Fibroblast of lung (primary cell): ENCODE measurements around the gene SEC24D. TPM values are rescaled to one million over a fixed set of nuclear protein-coding genes. Genes with fewer than 3 reads are reported as not detected.
A peak's percentile ranks its signal among the peaks of the same experiment; 100 is the strongest.

Experiments
- DNase-seq, 2 donors: peaks; one replicate each; pipeline versions ENCODE4 v3.0.0 to v3.0.0-alpha.2; 2010; ENCODE audit warnings: low read depth in 2 of 2
- H2AFZ ChIP-seq: 2 replicates; pipeline ENCODE4 v1.5.1; 2012; ENCODE audit warnings: low read length, control low read depth, inconsistent platforms
- H3K27ac ChIP-seq: 2 replicates; pipeline ENCODE4 v1.5.1; 2011; ENCODE audit warnings: low read length, control low read depth; ENCODE audit not compliant: insufficient read depth
- H3K27me3 ChIP-seq: 2 replicates; pipeline ENCODE4 v1.5.1; 2011; ENCODE audit warnings: mild to moderate bottlenecking, low read length; ENCODE audit not compliant: control insufficient read depth, insufficient read depth
- H3K36me3 ChIP-seq: 2 replicates; pipeline ENCODE4 v1.5.1; 2011; ENCODE audit warnings: low read length; ENCODE audit not compliant: control insufficient read depth, insufficient read depth
- H3K4me1 ChIP-seq: 2 replicates; pipeline ENCODE4 v1.5.1; 2011; ENCODE audit warnings: low read length; ENCODE audit not compliant: control insufficient read depth, insufficient read depth; ENCODE audit errors: extremely low read depth
- H3K4me2 ChIP-seq: 2 replicates; pipeline ENCODE4 v1.5.1; 2011; ENCODE audit warnings: low read length, control low read depth; ENCODE audit not compliant: insufficient read depth; ENCODE audit errors: extremely low read depth
- H3K4me3 ChIP-seq, 4 experiments: fragments of 200-600 bp in 1 of 4; sonication (generic) in 1 of 4; replicated peaks in 1 of 4; 2 replicates each; pipeline ENCODE4 v1.5.1; 2011 to 2016; ENCODE audit warnings: low read length in 4 of 4, low read depth in 3 of 4, mild to moderate bottlenecking in 3 of 4, control low read depth in 2 of 4, inconsistent platforms in 1 of 4, mixed read lengths in 1 of 4; ENCODE audit not compliant: insufficient read depth in 1 of 4; ENCODE audit errors: control extremely low read depth in 1 of 4
- H3K79me2 ChIP-seq: 2 replicates; pipeline ENCODE4 v1.5.1; 2012; ENCODE audit warnings: mild to moderate bottlenecking, low read length, inconsistent platforms; ENCODE audit not compliant: control insufficient read depth, insufficient read depth
- H3K9ac ChIP-seq: 2 replicates; pipeline ENCODE4 v1.5.1; 2011; ENCODE audit warnings: mild to moderate bottlenecking, low read length, control low read depth; ENCODE audit not compliant: insufficient read depth
- H3K9me3 ChIP-seq: 2 replicates; pipeline ENCODE4 v1.5.1; 2012; ENCODE audit warnings: low read depth, low read length; ENCODE audit not compliant: control insufficient read depth, insufficient read depth
- H4K20me1 ChIP-seq: 2 replicates; pipeline ENCODE4 v1.5.1; 2011; ENCODE audit warnings: low read length; ENCODE audit not compliant: control insufficient read depth, insufficient read depth; ENCODE audit errors: extremely low read depth
- EZH2 ChIP-seq: IDR thresholded peaks from 2 replicates; pipeline ENCODE4 v1.5.1; 2012; ENCODE audit warnings: low read length, control low read depth, mild to moderate bottlenecking; ENCODE audit errors: missing control alignments
- polyA plus RNA-seq, 2 donors: library from polyadenylated mRNA; depleted of rRNA in 1 of 2; stranded (reverse) in 1 of 2; unstranded in 1 of 2; fragments of >200 nt; gene quantifications; 2 replicates each; pipeline ENCODE4 v1.2.1, GENCODE V29; 2011 to 2012; ENCODE audit warnings: missing spikeins in 1 of 2
- total RNA-seq: library from RNA; depleted of rRNA; stranded (reverse); fragments of >200 nt; gene quantifications from 2 replicates; pipeline ENCODE4 v1.2.1, GENCODE V29; 2014
- TF ChIP-seq, protein P1 (sequence below), 2 donors: IDR thresholded peaks in 1 of 2; conservative IDR thresholded peaks in 1 of 2; 1 replicate in 1 of 2; 2 replicates in 1 of 2; pipeline ENCODE4 v1.5.1; 2011 to 2012; ENCODE audit warnings: low read length in 2 of 2, control low read depth in 1 of 2, inconsistent platforms in 1 of 2, low read depth in 1 of 2, mild to moderate bottlenecking in 1 of 2

The SEC24D gene
- total and polyA plus RNA-seq, 2 donors (not counting 1 experiment from before 2014, with no cell fraction given), result 64.6 to 105 TPM

DNA sequence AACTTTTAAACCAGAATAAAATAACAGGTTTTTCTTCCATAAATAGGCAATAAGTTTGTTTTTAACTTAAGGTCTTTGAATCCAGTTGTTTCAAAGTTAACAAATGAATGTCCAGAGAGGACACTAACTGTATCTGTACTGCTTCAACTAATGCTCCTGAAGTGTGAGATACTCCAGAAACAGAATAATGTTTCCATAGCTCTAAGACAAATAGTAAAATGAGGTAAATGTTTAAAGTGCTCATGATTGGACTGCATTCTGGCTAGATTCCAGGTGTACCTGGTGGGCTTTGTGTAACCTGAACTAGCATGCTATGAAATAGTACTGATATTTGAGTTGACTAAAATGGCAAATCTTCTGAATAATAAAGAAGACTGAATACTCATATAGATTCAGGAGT is 99.0 kb downstream of the SEC24D start:
- Histone ChIP-seq H3K36me3 (peaks cover 16% of the 10 kb centered on the region), H3K9me3 (no peaks in the 10 kb centered on the region), H3K9ac (no peak overlapping the region), H3K27ac (no peak overlapping the region), H4K20me1 (no peaks in the 10 kb centered on the region), H3K4me2 (no peak overlapping the region), H2AFZ (no peak overlapping the region), H3K79me2 (peaks cover 2% of the 10 kb centered on the region), H3K4me3 (no peak overlapping the region), H3K27me3 (no peaks in the 10 kb centered on the region), H3K4me1 (peaks cover 14% of the 10 kb centered on the region)
- no peak for DNase-seq
- no peak for TF ChIP-seq EZH2
- TF ChIP-seq, protein P1, sequence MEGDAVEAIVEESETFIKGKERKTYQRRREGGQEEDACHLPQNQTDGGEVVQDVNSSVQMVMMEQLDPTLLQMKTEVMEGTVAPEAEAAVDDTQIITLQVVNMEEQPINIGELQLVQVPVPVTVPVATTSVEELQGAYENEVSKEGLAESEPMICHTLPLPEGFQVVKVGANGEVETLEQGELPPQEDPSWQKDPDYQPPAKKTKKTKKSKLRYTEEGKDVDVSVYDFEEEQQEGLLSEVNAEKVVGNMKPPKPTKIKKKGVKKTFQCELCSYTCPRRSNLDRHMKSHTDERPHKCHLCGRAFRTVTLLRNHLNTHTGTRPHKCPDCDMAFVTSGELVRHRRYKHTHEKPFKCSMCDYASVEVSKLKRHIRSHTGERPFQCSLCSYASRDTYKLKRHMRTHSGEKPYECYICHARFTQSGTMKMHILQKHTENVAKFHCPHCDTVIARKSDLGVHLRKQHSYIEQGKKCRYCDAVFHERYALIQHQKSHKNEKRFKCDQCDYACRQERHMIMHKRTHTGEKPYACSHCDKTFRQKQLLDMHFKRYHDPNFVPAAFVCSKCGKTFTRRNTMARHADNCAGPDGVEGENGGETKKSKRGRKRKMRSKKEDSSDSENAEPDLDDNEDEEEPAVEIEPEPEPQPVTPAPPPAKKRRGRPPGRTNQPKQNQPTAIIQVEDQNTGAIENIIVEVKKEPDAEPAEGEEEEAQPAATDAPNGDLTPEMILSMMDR (conservative IDR thresholded peaks at IDR 0.05 in 1 of 2, IDR thresholded peaks at IDR 0.05 in 1 of 2; ENCODE audit: low read depth in 1 of 2, low read length in 2 of 2), result no peak

DNA sequence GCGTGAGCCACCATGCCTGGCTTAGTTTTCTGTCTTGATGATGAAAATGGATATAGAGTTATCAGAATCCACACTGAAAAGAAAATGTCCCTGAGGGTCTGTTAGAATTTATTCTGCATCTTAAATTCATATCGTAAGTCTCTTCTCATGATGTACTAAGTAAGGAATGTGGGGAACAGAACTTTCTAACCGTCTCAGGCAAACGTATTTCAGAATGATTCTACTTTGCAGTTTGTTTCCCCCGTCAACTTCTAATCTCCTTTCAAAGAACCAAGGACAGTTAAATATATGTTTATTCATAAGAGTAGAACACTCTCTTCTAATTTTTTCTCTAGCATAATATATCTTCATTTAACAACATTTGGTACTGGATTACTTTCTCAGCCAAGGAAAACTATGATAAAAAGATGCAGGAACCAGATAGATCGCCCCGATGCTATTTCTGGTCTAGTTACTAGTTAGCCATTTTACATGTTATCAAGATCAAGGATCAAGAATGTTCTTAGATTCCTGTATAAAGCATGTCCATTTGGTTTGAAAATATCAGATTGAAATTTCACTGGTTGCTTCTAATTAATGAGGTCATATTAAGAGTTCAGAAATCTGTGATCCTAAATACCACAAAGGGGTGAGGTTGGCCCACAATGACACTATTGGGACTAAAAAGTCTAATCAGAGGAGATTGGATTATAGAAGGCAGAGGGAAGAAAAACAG is 101.3 kb downstream of the SEC24D start:
- H3K4me3 ChIP-seq, result no peak overlapping the region
- H3K27ac ChIP-seq, result no peak overlapping the region
- H3K9ac ChIP-seq, result no peak overlapping the region
- peaks cover 2% of the 10 kb centered on the region for H3K79me2 ChIP-seq
- H3K4me1 ChIP-seq, result peaks cover 9% of the 10 kb centered on the region
- no peak overlapping the region for H2AFZ ChIP-seq
- H3K9me3 ChIP-seq, result no peaks in the 10 kb centered on the region
- DNase-seq, result peak in 1 of 2 donors; percentile 34
- no peak overlapping the region for H3K4me2 ChIP-seq
- no peaks in the 10 kb centered on the region for H4K20me1 ChIP-seq
- no peaks in the 10 kb centered on the region for H3K27me3 ChIP-seq
- TF ChIP-seq, protein P1 (conservative IDR thresholded peaks at IDR 0.05 in 1 of 2, IDR thresholded peaks at IDR 0.05 in 1 of 2; ENCODE audit: low read depth in 1 of 2, low read length in 2 of 2), result no peak
- TF ChIP-seq EZH2, result no peak
- H3K36me3 ChIP-seq, result peaks cover 19% of the 10 kb centered on the region

DNA sequence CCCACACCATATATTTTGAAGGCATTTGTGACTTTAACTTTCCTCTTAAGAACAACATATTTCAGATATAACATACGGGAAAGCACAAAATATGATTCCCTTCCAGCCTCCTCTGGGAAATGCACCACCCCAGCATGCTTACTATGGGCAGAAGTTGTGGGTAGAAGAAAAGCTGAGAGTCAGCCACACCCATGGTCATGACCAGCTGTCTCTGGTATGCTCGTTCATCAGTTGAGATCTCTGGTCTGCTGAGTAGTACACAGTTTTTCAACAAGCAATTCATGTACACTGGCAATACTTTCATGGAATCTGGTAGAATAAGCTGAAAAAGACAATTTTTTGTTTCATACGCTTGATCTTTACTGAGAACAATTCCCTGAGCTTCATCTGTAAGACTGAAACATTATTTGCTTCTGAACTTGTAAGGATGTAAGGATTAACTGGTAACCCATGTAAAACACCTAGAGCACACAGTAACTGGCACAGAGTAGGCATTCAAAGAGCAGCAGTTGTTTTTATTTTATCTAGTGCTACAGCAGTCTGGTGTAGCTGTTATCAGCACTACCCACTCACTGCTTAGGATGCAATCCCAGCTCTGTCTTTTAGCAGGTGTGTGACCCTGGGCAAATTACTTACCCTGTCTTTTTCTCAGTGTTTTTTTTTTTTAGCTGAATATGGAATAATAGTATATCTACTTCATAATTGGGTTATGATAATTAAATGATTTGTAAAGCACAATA is 103.2 kb downstream of the SEC24D start:
- H3K4me2 ChIP-seq, result peak overlapping the region; percentile 51
- no peaks in the 10 kb centered on the region for H3K9me3 ChIP-seq
- no peak for TF ChIP-seq EZH2
- TF ChIP-seq, protein P1 (conservative IDR thresholded peaks at IDR 0.05 in 1 of 2, IDR thresholded peaks at IDR 0.05 in 1 of 2; ENCODE audit: low read depth in 1 of 2, low read length in 2 of 2), result no peak
- peak overlapping the region; percentile 39 for H3K27ac ChIP-seq
- no peaks in the 10 kb centered on the region for H3K27me3 ChIP-seq
- DNase-seq, result peak; percentile 65 to 68
- no peaks in the 10 kb centered on the region for H4K20me1 ChIP-seq
- H3K9ac ChIP-seq, result no peak overlapping the region
- H3K4me1 ChIP-seq, result peaks cover 9% of the 10 kb centered on the region
- H3K4me3 ChIP-seq, result no peak overlapping the region
- H3K79me2 ChIP-seq, result peaks cover 2% of the 10 kb centered on the region
- H3K36me3 ChIP-seq, result peaks cover 20% of the 10 kb centered on the region
- H2AFZ ChIP-seq, result no peak overlapping the region
